Thoracic aorta (tissue), 2 donors: ENCODE results near the gene DPYD. TPM values are rescaled to one million over a fixed set of nuclear protein-coding genes. Genes with fewer than 3 reads are reported as not detected.

Experiments used
- ATAC-seq: fragments of 150-250 bp; one replicate; pipeline ENCODE4 v1.8.0; 2017; ENCODE audit warnings: low read depth; ENCODE audit not compliant: insufficient number of reproducible peaks, low FRiP score
- DNase-seq: peaks from one replicate; pipeline ENCODE4 v3.0.0-alpha.2; 2020; ENCODE audit warnings: low spot score
- H3K27ac ChIP-seq, 2 donors: fragments of 200-600 bp; sonication (generic); 1 replicate in 1 of 2; 2 replicates in 1 of 2; pipeline ENCODE4 v1.5.1; 2016; ENCODE audit warnings: mild to moderate bottlenecking in 2 of 2, moderate library complexity in 2 of 2
- H3K27me3 ChIP-seq: fragments of 200-600 bp; sonication (generic); replicated peaks from 2 replicates; pipeline ENCODE4 v1.6.0; 2016; ENCODE audit warnings: mild to moderate bottlenecking; ENCODE audit not compliant: insufficient read depth
- H3K36me3 ChIP-seq: fragments of 200-600 bp; sonication (generic); one replicate; pipeline ENCODE4 v1.5.1; 2016
- H3K4me1 ChIP-seq, 2 donors: fragments of 200-600 bp; sonication (generic); 1 replicate in 1 of 2; 2 replicates in 1 of 2; pipeline versions ENCODE4 v1.5.1 to v1.6.0; 2016; ENCODE audit warnings: low read depth in 2 of 2, mild to moderate bottlenecking in 1 of 2; ENCODE audit not compliant: control insufficient read depth in 1 of 2
- H3K4me3 ChIP-seq: fragments of 200-600 bp; sonication (generic); 2 replicates; pipeline ENCODE4 v1.5.1; 2016; ENCODE audit warnings: mild to moderate bottlenecking
- H3K9me3 ChIP-seq: fragments of 200-600 bp; sonication (generic); 2 replicates; pipeline ENCODE4 v1.5.1; 2016
- total RNA-seq, 2 donors: library from RNA; depleted of rRNA; stranded (reverse); fragments of >200 nt; gene quantifications; one replicate each; pipeline versions ENCODE4 v1.1.0 to v1.2.3, GENCODE V29; 2016
- TF ChIP-seq, protein P1 (sequence below): fragments of 200-600 bp; sonication (generic); IDR thresholded peaks from one replicate; pipeline ENCODE4 v1.5.1; 2019; ENCODE audit warnings: antibody characterized with exemption

The DPYD gene
- total RNA-seq, 2 donors from 2014 or later = 29.1 to 44.2 TPM

DNA sequence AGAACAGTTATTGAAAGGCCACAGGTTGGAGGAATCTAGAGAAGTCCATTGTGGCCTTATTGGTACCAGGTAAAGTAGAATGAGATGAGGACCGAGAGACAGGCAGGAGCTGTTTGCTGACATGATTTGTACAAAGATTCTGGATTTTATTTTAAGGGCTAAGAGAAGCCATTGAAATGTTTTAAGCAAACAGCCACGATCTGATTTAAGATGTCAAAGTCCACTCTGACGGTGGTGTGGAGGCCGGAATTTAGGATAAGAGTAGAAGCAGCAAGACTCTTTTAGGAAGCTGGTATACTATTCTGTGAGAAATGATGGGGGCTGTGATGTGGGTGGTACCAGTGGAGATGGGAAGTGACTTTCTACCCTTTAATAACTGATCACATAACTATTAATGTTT is 418.5 kb downstream of the DPYD start:
- Histone ChIP-seq H3K36me3 (no peaks in the 10 kb centered on the region), H3K9me3 (no peaks in the 10 kb centered on the region), H3K27ac (no peak overlapping the region), H3K27me3 (no peaks in the 10 kb centered on the region), H3K4me1 (no peaks in the 10 kb centered on the region), H3K4me3 (no peak overlapping the region)
- TF ChIP-seq, protein P1, sequence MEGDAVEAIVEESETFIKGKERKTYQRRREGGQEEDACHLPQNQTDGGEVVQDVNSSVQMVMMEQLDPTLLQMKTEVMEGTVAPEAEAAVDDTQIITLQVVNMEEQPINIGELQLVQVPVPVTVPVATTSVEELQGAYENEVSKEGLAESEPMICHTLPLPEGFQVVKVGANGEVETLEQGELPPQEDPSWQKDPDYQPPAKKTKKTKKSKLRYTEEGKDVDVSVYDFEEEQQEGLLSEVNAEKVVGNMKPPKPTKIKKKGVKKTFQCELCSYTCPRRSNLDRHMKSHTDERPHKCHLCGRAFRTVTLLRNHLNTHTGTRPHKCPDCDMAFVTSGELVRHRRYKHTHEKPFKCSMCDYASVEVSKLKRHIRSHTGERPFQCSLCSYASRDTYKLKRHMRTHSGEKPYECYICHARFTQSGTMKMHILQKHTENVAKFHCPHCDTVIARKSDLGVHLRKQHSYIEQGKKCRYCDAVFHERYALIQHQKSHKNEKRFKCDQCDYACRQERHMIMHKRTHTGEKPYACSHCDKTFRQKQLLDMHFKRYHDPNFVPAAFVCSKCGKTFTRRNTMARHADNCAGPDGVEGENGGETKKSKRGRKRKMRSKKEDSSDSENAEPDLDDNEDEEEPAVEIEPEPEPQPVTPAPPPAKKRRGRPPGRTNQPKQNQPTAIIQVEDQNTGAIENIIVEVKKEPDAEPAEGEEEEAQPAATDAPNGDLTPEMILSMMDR = no peak
- DNase-seq = no peak
- ATAC-seq = no peak

DNA sequence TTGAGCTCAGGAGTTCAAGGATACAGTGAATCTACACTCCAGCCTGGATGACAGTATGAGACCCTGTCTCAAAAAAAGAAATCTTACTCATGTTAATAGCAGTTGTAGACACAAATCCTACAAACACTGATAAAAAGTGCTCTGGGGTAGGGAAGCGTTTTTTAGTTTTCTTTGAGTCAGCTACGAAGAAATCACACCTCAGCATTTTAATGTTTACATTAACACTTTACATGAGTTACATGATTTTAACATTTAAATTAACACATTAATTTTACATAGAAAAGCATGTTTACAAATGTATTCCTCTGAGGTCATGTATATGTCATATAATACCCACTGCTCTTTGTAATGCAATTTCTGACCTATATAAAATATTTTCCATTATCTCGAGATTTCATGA is 419.2 kb downstream of the DPYD start:
- H3K27me3 ChIP-seq = no peaks in the 10 kb centered on the region
- H3K4me1 ChIP-seq = no peaks in the 10 kb centered on the region
- no peaks in the 10 kb centered on the region for H3K36me3 ChIP-seq
- no peaks in the 10 kb centered on the region for H3K9me3 ChIP-seq
- ATAC-seq (no peak), DNase-seq (no peak)
- H3K4me3 ChIP-seq = no peak overlapping the region
- TF ChIP-seq, protein P1 = no peak
- H3K27ac ChIP-seq = no peak overlapping the region

DNA sequence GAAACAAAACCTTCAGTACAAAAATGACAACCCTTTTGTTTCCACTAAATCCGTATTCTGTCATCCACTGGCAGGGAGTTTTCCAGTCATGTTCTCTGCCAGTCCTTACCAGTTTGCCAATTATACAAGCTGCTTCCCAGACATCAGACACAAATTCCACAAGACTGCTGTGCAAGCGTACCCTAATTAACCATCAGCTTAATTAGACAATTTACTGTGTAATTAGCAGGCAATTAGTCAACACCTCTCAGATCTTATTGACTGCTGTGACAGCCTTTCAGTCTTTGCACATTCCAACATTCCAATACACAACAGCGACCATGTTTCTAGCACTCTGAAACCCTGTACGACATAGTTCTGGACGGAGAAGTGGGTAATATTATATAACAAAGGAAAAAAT is 420.1 kb downstream of the DPYD start:
- H3K36me3 ChIP-seq = no peaks in the 10 kb centered on the region
- TF ChIP-seq, protein P1 = no peak

DNA sequence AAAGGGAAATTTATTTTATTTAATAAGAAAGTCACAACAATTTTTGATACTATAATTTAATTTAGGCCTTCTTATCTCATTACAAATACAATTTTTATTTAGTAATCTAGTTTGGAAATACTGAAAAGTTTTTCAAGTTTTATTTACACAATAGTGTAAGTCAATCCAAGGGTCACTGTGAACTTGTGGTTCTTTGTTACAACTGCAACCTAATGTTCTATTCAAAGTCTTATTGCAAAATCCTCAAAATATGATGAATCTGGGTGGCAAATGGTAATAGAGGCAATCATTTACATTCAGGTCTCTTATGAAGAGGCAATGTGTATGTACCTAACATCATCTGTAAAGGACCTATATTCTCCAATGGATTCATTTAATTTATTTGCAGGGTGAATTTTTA is 421.2 kb downstream of the DPYD start:
- TF ChIP-seq, protein P1 = no peak
- Histone ChIP-seq H3K27ac (no peak overlapping the region), H3K4me3 (no peak overlapping the region), H3K9me3 (no peaks in the 10 kb centered on the region), H3K4me1 (no peaks in the 10 kb centered on the region), H3K36me3 (no peaks in the 10 kb centered on the region), H3K27me3 (no peaks in the 10 kb centered on the region)
- ATAC-seq = no peak
- DNase-seq = no peak

More for the DNA sequence above, 420.1 kb downstream of the DPYD start:
- H3K4me1 ChIP-seq = no peaks in the 10 kb centered on the region
- ATAC-seq (no peak), DNase-seq (no peak)
- H3K27me3 ChIP-seq = no peaks in the 10 kb centered on the region
- no peak overlapping the region for H3K4me3 ChIP-seq
- no peaks in the 10 kb centered on the region for H3K9me3 ChIP-seq
- H3K27ac ChIP-seq = no peak overlapping the region

DNA sequence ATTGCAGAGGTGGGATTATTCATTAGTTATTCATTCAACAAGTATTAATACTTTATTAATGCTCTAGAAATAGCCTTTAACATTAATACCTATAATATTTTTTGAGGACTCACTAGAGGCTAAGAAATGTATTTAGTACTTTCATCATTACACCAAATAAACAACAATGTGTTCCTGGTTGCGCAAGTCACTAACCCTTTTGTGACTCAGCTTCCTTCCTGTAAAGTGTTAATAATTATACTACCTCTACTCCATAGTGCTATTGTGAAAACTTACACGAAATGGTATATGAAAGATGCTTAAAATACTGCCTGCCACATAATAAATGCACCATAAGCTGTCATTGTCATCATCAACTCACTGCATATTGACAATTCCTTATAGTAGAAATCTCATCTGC is 431.0 kb downstream of the DPYD start:
- ATAC-seq (no peak), DNase-seq (no peak)
- no peaks in the 10 kb centered on the region for H3K4me1 ChIP-seq
- no peak overlapping the region for H3K4me3 ChIP-seq
- no peaks in the 10 kb centered on the region for H3K27me3 ChIP-seq
- TF ChIP-seq, protein P1 = no peak
- no peaks in the 10 kb centered on the region for H3K36me3 ChIP-seq
- no peak overlapping the region for H3K27ac ChIP-seq
- H3K9me3 ChIP-seq = no peaks in the 10 kb centered on the region
